HG03108 (cell line): ENCODE data around the gene PVRIG.
"Not testable (repeated sequence)": the region's sequence is repeated elsewhere in the genome, so short reads cannot be mapped to it uniquely, and the experiment has no call there.

Experiments
- ATAC-seq: cut with Tn5 transposase; IDR thresholded peaks from one replicate; pipeline ENCODE4 v1.9.1; 2021; ENCODE audit warnings: moderate library complexity; ENCODE audit not compliant: unreplicated experiment

PVRIG gene

DNA sequence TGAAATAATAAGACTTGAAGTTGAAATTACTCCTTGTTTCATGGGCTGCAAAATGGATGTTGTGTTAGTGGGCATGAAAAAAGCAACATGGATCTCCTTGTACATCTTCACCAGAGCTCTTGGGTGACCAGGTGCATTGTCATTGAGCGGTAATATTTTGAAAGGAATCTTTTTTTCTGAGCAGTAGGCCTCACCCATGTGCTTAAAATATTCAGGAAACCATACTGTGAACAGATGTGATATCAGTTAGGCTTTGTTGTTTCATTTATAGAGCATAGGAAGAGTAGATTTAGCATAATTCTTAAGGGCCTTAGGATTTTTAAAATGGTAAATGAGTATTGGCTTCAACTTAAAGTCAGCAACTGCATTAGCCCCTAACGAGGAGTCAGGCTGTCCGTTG is 26.8 kb upstream of the PVRIG start:
- no peak for ATAC-seq

GRCh38 chr7:100195222-100195621 is 24.5 kb upstream of the PVRIG start:
- no peak for ATAC-seq

DNA sequence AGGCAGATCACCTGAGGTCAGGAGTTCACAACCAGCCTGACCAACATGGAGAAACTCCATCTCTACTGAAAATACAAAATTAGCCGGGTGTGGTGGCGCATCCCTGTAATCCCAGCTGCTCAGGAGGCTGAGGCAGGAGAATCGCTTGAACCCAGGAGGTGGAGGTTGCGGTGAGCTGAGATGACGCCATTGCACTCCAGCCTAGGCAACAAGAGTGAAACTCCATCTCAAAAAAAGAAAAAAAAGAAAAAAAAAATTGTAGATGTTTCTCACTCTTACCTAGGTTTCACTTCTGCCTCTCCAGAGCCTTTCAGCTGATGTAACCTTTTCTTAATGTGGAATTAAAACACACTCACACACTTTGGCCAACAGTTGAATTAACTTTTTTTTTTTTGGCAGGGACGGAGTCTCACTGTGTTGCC is 23.8 kb upstream of the PVRIG start:
- not testable (repeated sequence) for ATAC-seq

DNA sequence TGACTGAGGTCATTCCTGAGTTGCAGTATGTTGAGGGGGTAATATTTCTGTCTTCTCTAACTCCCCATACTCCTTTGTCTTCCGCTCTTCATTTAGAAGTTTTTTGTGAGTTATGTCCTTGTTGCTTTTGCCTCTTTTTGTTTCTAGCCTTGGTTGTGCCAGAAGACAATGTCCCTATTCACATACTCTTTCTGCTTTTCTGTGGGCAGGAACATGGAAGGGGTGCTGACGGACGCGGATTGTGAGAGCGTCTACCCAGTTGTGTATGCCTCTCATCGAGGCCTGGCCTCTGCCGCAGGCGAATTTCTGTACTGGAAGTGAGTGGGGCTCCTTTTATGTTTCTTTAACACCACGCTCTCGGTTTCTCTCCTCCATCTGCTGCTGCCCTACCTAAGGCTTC is 21.5 kb upstream of the PVRIG start:
- ATAC-seq: no peak

GRCh38 chr7:100200693-100201092 is 19.1 kb upstream of the PVRIG start:
- ATAC-seq: no peak

DNA sequence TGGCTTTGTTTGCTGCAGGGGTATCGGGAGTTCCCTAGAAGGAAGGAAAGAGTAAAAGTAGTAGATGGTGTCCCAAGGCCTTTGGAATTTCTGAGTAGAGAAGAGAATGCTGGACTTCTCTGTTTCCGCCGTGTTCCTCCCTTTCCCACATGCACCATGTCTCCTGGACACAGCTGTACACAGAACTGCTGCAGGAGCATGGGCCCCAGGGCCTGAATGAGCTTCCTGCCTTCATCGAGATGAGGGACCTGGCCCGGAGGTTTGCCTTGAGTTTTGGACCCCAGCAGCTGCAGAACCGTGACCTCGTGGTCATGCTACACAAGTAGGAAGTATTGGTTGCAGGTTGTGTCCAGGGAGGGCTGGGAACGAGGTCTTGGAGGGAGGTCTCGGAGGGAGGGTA is 15.3 kb upstream of the PVRIG start:
- ATAC-seq: no peak

- peak; percentile 70 for ATAC-seq
These were observed 10.8 kb upstream of the PVRIG start for GRCh38 chr7:100208911-100209408.

DNA sequence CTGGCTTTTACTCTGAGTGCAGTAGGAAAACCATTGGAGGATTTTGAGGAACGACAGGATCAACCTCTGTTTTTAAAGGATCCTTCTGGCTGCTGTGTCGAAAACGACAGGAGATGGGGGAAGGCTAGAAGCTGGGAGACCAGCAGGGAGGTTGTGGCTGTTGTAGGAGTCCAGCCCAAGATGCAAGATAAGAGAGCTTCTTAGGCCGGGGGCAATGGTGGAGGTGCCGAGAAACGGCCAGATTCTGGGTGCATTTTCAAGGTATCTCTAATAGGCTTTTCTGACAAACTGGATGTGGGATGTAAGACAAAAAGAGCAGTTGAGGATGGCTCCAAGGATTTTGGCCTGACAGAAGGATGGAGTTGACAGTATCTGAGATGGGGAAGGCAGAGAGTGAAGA is 10.3 kb upstream of the PVRIG start:
- no peak for ATAC-seq

- no peak for ATAC-seq
These were observed 8.9 kb upstream of the PVRIG start for GRCh38 chr7:100210805-100211204.

GRCh38 chr7:100211342-100211780 is 8.4 kb upstream of the PVRIG start:
- ATAC-seq: peak; percentile 39

- ATAC-seq: no peak
These were observed 7.0 kb upstream of the PVRIG start for GRCh38 chr7:100212631-100213286.

DNA sequence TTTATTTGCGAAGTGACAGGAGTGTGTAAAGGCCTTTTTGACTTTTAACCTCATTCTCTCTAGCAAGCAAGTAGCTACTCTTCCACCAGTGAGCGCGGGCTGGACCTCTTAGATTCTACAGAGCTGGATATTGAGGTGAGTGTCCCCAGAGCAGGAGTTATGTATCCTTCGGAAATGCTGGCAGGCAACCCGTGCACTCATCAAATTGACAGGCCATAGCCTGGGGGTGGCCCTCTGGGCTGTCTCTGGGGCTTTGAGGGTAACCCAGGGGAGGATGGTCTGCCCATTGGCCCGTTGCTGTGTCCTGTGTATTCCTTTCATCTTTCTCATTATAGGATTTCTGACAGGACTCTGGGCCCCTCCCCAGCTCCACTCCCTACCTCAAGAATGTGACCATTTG is 6.1 kb upstream of the PVRIG start:
- ATAC-seq: no peak

DNA sequence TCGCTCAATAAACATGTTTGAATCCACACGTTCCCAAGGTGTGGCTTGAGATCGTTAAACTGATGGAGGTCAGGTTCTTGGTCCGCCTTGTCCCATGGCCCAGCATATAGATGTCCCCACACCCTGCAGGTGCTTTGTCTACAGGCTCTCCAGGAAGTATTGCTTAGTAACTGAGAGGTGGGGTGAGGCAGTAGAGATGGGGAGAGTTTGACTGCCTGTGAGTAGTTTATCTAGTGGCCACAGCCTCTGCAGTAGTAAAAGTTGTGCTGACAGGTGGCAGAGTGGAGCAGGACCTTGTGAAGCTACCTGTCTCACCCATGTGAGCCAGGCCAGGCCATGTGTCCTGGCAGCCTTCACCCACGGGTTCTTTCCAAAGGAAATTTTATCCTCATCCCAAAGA is 5.4 kb upstream of the PVRIG start:
- ATAC-seq: not testable (repeated sequence)

GRCh38 chr7:100215895-100216294 is 3.9 kb upstream of the PVRIG start:
- ATAC-seq: no peak

DNA sequence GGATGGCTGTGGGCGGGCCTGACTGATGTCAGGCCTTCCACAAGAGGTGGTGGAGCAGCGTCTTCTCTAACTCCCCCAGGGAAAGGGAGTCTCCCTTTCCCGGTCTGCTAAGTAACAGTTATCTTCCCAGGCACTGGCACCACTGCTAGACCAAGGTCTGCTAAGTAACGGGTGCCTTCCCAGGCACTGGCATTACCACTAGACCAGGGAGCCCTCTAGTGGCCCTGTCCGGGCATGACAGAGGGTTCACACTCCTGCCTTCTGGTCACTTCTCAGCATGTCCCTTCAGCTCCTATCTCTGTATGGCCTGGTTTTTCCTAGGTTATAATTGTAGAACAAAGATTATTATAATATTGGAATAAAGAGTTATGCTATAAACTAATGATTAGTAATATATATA is 1.8 kb upstream of the PVRIG start:
- peak; percentile 11 for ATAC-seq

DNA sequence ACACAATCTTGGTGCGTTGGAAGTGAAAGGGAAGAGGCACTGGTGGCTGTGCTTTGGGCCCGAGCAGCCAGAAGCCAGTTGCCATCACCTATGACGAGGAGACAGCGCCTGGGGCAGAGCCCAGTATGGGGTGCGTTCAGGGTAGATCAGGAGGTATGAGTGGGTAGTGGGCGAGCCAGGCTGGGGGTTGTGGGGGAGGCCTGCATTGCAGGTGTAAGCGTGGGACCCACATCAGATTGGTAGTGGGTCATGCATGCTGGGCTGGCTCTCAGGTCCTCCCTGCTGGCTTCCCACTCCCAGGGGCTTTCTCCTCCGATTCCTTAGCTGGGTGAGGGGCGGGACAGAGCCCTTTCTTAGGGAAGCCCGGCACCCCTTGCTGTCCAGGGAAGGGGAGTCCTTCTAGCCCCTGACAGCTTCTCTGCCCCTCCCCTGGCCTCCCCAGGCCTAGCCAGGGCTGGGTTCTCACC is 445 bp upstream of the PVRIG start:
- no peak for ATAC-seq

DNA sequence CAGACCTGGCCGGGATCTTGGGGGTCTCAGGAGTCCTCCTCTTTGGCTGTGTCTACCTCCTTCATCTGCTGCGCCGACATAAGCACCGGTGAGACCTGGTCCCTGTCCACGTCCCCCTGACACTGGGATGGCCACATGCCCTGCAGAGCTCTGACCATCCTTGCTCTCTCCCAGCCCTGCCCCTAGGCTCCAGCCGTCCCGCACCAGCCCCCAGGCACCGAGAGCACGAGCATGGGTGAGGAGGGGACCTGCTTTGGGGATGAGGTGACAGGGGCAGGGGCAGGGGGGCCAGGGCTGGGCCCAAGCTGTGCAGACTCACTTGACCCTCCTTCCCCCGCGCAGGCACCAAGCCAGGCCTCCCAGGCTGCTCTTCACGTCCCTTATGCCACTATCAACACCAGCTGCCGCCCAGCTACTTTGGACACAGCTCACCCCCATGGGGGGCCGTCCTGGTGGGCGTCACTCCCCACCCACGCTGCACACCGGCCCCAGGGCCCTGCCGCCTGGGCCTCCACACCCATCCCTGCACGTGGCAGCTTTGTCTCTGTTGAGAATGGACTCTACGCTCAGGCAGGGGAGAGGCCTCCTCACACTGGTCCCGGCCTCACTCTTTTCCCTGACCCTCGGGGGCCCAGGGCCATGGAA is 959 bp downstream of the PVRIG start:
- no peak for ATAC-seq

DNA sequence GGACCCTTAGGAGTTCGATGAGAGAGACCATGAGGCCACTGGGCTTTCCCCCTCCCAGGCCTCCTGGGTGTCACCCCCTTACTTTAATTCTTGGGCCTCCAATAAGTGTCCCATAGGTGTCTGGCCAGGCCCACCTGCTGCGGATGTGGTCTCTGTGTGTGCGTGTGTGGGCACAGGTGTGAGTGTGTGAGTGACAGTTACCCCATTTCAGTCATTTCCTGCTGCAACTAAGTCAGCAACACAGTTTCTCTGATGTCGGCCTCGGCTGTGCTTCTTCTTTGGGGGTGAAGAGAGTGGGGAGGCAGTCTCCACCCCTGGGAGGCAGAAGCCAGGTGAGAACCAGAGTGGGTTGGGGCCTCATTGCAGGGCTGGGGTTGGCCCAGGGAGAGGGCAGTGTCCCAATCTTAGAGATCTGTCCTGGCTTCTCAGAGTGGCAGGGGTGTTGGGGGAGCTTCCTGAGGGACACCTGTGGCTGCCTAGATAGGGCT is 1.5 kb downstream of the PVRIG start:
- ATAC-seq: peak; percentile 59

GRCh38 chr7:100221767-100222444 is 2.2 kb downstream of the PVRIG start:
- no peak for ATAC-seq

GRCh38 chr7:100222445-100223132 is 2.8 kb downstream of the PVRIG start:
- ATAC-seq: no peak

DNA sequence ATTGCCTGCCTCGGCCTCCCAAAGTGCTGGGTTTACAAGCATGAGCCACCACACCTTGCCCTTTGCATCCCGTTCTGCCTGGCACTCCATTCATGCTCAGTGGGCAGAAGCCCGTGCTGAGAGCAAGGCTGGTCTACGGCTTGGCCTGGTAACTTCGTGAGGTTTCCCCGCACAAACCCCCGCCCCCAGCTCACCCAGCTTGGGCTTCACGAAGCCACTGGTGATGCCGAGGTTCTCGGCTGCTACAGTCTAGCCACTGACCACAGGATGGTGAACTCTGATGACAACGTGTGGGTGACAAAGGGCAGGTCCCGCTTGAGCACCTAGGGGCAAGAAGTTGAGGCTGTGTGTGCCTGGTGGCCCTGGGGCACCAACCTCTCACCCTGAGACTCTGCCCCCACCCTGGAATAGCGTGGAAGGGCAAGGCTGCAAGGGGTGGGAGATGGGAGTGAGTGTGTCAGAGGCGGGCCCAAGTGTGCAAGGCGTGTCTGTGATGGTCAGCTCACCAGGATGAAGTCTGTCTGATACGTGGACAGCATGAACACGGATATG is 3.7 kb downstream of the PVRIG start:
- not testable (repeated sequence) for ATAC-seq
